Pulmonary artery endothelial cell (primary cell): ENCODE measurements around the gene BACE1-AS. TPM values are rescaled to one million over a fixed set of nuclear protein-coding genes. Genes with fewer than 3 reads are reported as not detected.

ENCODE experiments used
- DNase-seq: peaks from one replicate; pipeline ENCODE4 v3.0.0-alpha.2; 2011; ENCODE audit warnings: low read depth, low spot score
- total RNA-seq: library from RNA; depleted of rRNA; stranded (reverse); fragments of >200 nt; gene quantifications from 2 replicates; pipeline ENCODE4 v1.2.3, GENCODE V29; 2014

The BACE1-AS gene
- total RNA-seq, 1 donor from 2014 or later, result 2.0 TPM

GRCh38 chr11:117289795-117290194, 1.4 kb upstream of the BACE1-AS start:
- no peak for DNase-seq

- DNase-seq, result no peak
These were observed 1.5 kb downstream of the BACE1-AS start for GRCh38 chr11:117292616-117293015.

GRCh38 chr11:117295438-117296137, 4.4 kb downstream of the BACE1-AS start:
- no peak for DNase-seq

- DNase-seq, result no peak
These were observed 5.7 kb downstream of the BACE1-AS start for GRCh38 chr11:117296881-117297280.

- no peak for DNase-seq
These were observed 7.0 kb downstream of the BACE1-AS start for GRCh38 chr11:117298195-117298594.

GRCh38 chr11:117299351-117300282, 8.5 kb downstream of the BACE1-AS start:
- no peak for DNase-seq

- no peak for DNase-seq
These were observed 9.1 kb downstream of the BACE1-AS start for GRCh38 chr11:117300283-117300663.

- no peak for DNase-seq
These were observed 9.6 kb downstream of the BACE1-AS start for GRCh38 chr11:117300773-117301172.

GRCh38 chr11:117302228-117302627, 11.1 kb downstream of the BACE1-AS start:
- no peak for DNase-seq

- no peak for DNase-seq
These were observed 12.0 kb downstream of the BACE1-AS start for GRCh38 chr11:117303101-117303500.

- DNase-seq, result no peak
These were observed 12.6 kb downstream of the BACE1-AS start for GRCh38 chr11:117303646-117304315.

GRCh38 chr11:117305145-117305544, 14.0 kb downstream of the BACE1-AS start:
- DNase-seq, result no peak

- DNase-seq, result no peak
These were observed 18.2 kb downstream of the BACE1-AS start for GRCh38 chr11:117309310-117309709.

GRCh38 chr11:117313091-117313490, 21.9 kb downstream of the BACE1-AS start:
- DNase-seq, result no peak

- DNase-seq, result no peak
These were observed 23.0 kb downstream of the BACE1-AS start for GRCh38 chr11:117313828-117314768.

- no peak for DNase-seq
These were observed 23.7 kb downstream of the BACE1-AS start for GRCh38 chr11:117314840-117315239.

- no peak for DNase-seq
These were observed 24.4 kb downstream of the BACE1-AS start for GRCh38 chr11:117315285-117316196.

- peak; percentile 44 for DNase-seq
These were observed 25.2 kb downstream of the BACE1-AS start, which contains the start of gene BACE1 for GRCh38 chr11:117316197-117316961. TSS of gene BACE1 (minus strand) at chr11:117316256. CDS start at chr11:117315795, 461 bp downstream.

- no peak for DNase-seq
These were observed 27.6 kb downstream of the BACE1-AS start for GRCh38 chr11:117318738-117319137.
